IMR-90 (cell line): ENCODE measurements around the gene EFEMP1. TPM values are rescaled to one million over a fixed set of nuclear protein-coding genes. Genes with fewer than 3 reads are reported as not detected.

Source experiments
- ATAC-seq: fragments of 200-7000 bp; cut with Tn5 transposase; 2 replicates; pipeline ENCODE4 v1.9.1; 2020; ENCODE audit warnings: low read depth, mild to moderate bottlenecking, moderate library complexity
- BruUV-seq: library from RNA; stranded (reverse); fragments of 400-500 nt; replicated peaks from 2 replicates; lab custom pipeline; 2021; lab: Mats Ljungman, UMichigan
- CTCF ChIA-PET: fragments of 300-600 bp; formaldehyde crosslinking; extraction: SDS; loops from one replicate; lab custom pipeline; 2021; ENCODE audit warnings: antibody characterized with exemption; lab: Yijun Ruan, JAX
- POLR2A ChIA-PET: fragments of 300-600 bp; sonication (Branson Sonifier 250); formaldehyde crosslinking; loops from one replicate; lab custom pipeline; 2022; ENCODE audit warnings: antibody characterized with exemption; ENCODE audit not compliant: unreplicated experiment; lab: Charles Lee
- DNase-seq: peaks from one replicate; pipeline ENCODE4 v3.0.0; 2013
- H2AFZ ChIP-seq: replicated peaks from 2 replicates; pipeline ENCODE3; 2013; ENCODE audit warnings: low read length, mild to moderate bottlenecking; ENCODE audit not compliant: poor library complexity
- H2AK5ac ChIP-seq: 2 replicates; pipeline ENCODE4 v1.6.1; 2013; ENCODE audit warnings: low read depth, low read length, inconsistent platforms
- H2AK9ac ChIP-seq: replicated peaks from 2 replicates; pipeline ENCODE3; 2013; ENCODE audit warnings: mild to moderate bottlenecking, low read depth, low read length, moderate library complexity; ENCODE audit not compliant: poor library complexity
- H2BK120ac ChIP-seq: 2 replicates; pipeline ENCODE4 v1.6.1; 2013; ENCODE audit warnings: low read depth, low read length, inconsistent platforms
- H2BK15ac ChIP-seq: 3 replicates; pipeline ENCODE4 v1.6.1; 2013; ENCODE audit warnings: low read depth, low read length, inconsistent platforms
- H2BK20ac ChIP-seq: 2 replicates; pipeline ENCODE4 v1.6.1; 2013; ENCODE audit warnings: low read depth, mild to moderate bottlenecking, inconsistent platforms, low read length, moderate library complexity
- H2BK5ac ChIP-seq: 2 replicates; pipeline ENCODE4 v1.6.1; 2013; ENCODE audit warnings: mild to moderate bottlenecking, low read depth, low read length, inconsistent platforms; ENCODE audit not compliant: poor library complexity, severe bottlenecking
- H3K14ac ChIP-seq: replicated peaks from 2 replicates; pipeline ENCODE4 v1.6.1; 2013; ENCODE audit warnings: low read depth, low read length, inconsistent platforms
- H3K18ac ChIP-seq: 2 replicates; pipeline ENCODE4 v1.6.1; 2013; ENCODE audit warnings: low read depth, low read length, control low read depth
- H3K23ac ChIP-seq: 2 replicates; pipeline ENCODE4 v1.6.1; 2013; ENCODE audit warnings: low read depth, low read length, inconsistent platforms
- H3K27ac ChIP-seq: 2 replicates; pipeline ENCODE4 v1.5.1; 2013; ENCODE audit warnings: mild to moderate bottlenecking, control low read depth, low read length; ENCODE audit not compliant: insufficient read depth
- H3K27me3 ChIP-seq: 2 replicates; pipeline ENCODE4 v1.6.1; 2013; ENCODE audit warnings: low read length; ENCODE audit not compliant: control insufficient read depth, insufficient read depth
- H3K36me3 ChIP-seq: 2 replicates; pipeline ENCODE4 v1.6.1; 2013; ENCODE audit warnings: low read length, mixed read lengths; ENCODE audit not compliant: control insufficient read depth, insufficient read depth
- H3K4ac ChIP-seq: 2 replicates; pipeline ENCODE4 v1.6.1; 2013; ENCODE audit warnings: low read depth, low read length, inconsistent platforms
- H3K4me1 ChIP-seq: 2 replicates; pipeline ENCODE4 v1.6.1; 2013; ENCODE audit warnings: low read length, mixed read lengths; ENCODE audit not compliant: control insufficient read depth, insufficient read depth
- H3K4me2 ChIP-seq: 2 replicates; pipeline ENCODE4 v1.6.1; 2013; ENCODE audit warnings: low read depth, mild to moderate bottlenecking, control low read depth, low read length, moderate library complexity
- H3K4me3 ChIP-seq: 2 replicates; pipeline ENCODE4 v1.5.1; 2013; ENCODE audit warnings: low read depth, mild to moderate bottlenecking, control low read depth, low read length, moderate library complexity; ENCODE audit not compliant: insufficient read depth
- H3K56ac ChIP-seq: 2 replicates; pipeline ENCODE4 v1.6.1; 2013; ENCODE audit warnings: low read length, inconsistent platforms; ENCODE audit not compliant: insufficient read depth; ENCODE audit errors: extremely low read depth
- H3K79me1 ChIP-seq, 2 experiments: 2 replicates each; pipeline ENCODE4 v1.6.1; 2013; ENCODE audit warnings: low read length in 2 of 2, inconsistent platforms in 1 of 2, low read depth in 1 of 2
- H3K9ac ChIP-seq: 2 replicates; pipeline ENCODE4 v1.6.1; 2013; ENCODE audit warnings: low read depth, low read length, control low read depth
- H3K9me1 ChIP-seq: 2 replicates; pipeline ENCODE4 v1.6.1; 2013; ENCODE audit warnings: low read length, inconsistent platforms; ENCODE audit not compliant: insufficient read depth
- H3K9me3 ChIP-seq: 2 replicates; pipeline ENCODE4 v1.6.1; 2013; ENCODE audit warnings: low read length; ENCODE audit not compliant: control insufficient read depth, insufficient read depth
- H4K20me1 ChIP-seq: 2 replicates; pipeline ENCODE4 v1.6.1; 2013; ENCODE audit warnings: low read length, inconsistent platforms; ENCODE audit not compliant: insufficient read depth
- H4K5ac ChIP-seq: 2 replicates; pipeline ENCODE4 v1.6.1; 2013; ENCODE audit warnings: mild to moderate bottlenecking, low read depth, low read length, control low read depth
- H4K8ac ChIP-seq, 2 experiments: 2 replicates each; pipeline ENCODE4 v1.6.1; 2013; ENCODE audit warnings: low read depth in 2 of 2, low read length in 2 of 2, control low read depth in 1 of 2, inconsistent platforms in 1 of 2
- H4K91ac ChIP-seq: 2 replicates; pipeline ENCODE4 v1.6.1; 2013; ENCODE audit warnings: low read depth, low read length, inconsistent platforms; ENCODE audit not compliant: insufficient read depth
- BHLHE40 ChIP-seq: fragments of 150-350 bp; IDR thresholded peaks from 2 replicates; pipeline ENCODE4 v1.6.1; 2016; ENCODE audit warnings: mild to moderate bottlenecking, low read depth, low read length
- CHD1 ChIP-seq: IDR thresholded peaks from 2 replicates; pipeline ENCODE4 v1.6.1; 2012; ENCODE audit warnings: low read depth, low read length, improper control_type of control experiment
- CTCF ChIP-seq: conservative IDR thresholded peaks from 2 replicates; pipeline ENCODE4 v1.5.1; 2012; ENCODE audit warnings: mild to moderate bottlenecking, low read depth, low read length, improper control_type of control experiment
- ELK1 ChIP-seq: fragments of 150-350 bp; IDR thresholded peaks from 2 replicates; pipeline ENCODE4 v1.6.1; 2016; ENCODE audit warnings: low read depth, mild to moderate bottlenecking, low read length, moderate library complexity, borderline replicate concordance
- FOS ChIP-seq: fragments of 150-350 bp; IDR thresholded peaks from 2 replicates; pipeline ENCODE4 v1.6.1; 2016; ENCODE audit warnings: low read depth, low read length
- MAFK ChIP-seq: IDR thresholded peaks from 2 replicates; pipeline ENCODE4 v1.6.1; 2012; ENCODE audit warnings: low read depth, low read length, improper control_type of control experiment
- MAZ ChIP-seq: IDR thresholded peaks from 2 replicates; pipeline ENCODE4 v1.6.1; 2012; ENCODE audit warnings: low read depth, mild to moderate bottlenecking, low read length, improper control_type of control experiment, moderate library complexity, borderline replicate concordance
- MXI1 ChIP-seq: IDR thresholded peaks from 2 replicates; pipeline ENCODE4 v1.6.1; 2012; ENCODE audit warnings: low read depth, mild to moderate bottlenecking, low read length, moderate library complexity, borderline replicate concordance
- NFE2L2 ChIP-seq: fragments of 150-350 bp; IDR thresholded peaks from 2 replicates; pipeline ENCODE4 v1.6.1; 2016; ENCODE audit warnings: low read depth, mild to moderate bottlenecking, low read length
- POLR2A ChIP-seq: IDR thresholded peaks from 2 replicates; pipeline ENCODE4 v1.6.1; 2012; ENCODE audit warnings: mild to moderate bottlenecking, low read depth, low read length
- RAD21 ChIP-seq: IDR thresholded peaks from 2 replicates; pipeline ENCODE4 v1.6.1; 2012; ENCODE audit warnings: low read length, improper control_type of control experiment
- USF2 ChIP-seq: fragments of 150-350 bp; IDR thresholded peaks from 2 replicates; pipeline ENCODE4 v1.6.1; 2017; ENCODE audit warnings: mild to moderate bottlenecking, antibody characterized with exemption, low read length, low read depth
- WGBS, 2 experiments: methylation state at CpG; one replicate each; pipeline versions ENCODE4 v1.1.5 to v1.1.7; 2013; ENCODE audit warnings: missing lambda C conversion rate in 2 of 2; ENCODE audit not compliant: insufficient read length in 1 of 2; ENCODE audit errors: extremely low coverage in 2 of 2; 5-methylcytosine and 5-hydroxymethylcytosine counted together
- dilution Hi-C: fragments of 300-500 bp; cut with HindIII; formaldehyde crosslinking; loops from one replicate; pipeline ENCODE4 v1.14.3; 2018; ENCODE audit warnings: low sequenced_read_pairs; ENCODE audit not compliant: unreplicated experiment
- in situ Hi-C: fragments of 300-500 bp; cut with MboI; formaldehyde crosslinking; loops from 3 replicates; pipeline ENCODE4 v1.14.3; 2019; ENCODE audit warnings: low sequenced_read_pairs, inconsistent platforms, mixed read lengths
- intact Hi-C: fragments of 100-400 bp; cut with micrococcal nuclease; formaldehyde crosslinking; loops from 2 replicates; pipeline ENCODE4 v1.10.0; 2022
- polyA plus RNA-seq, 3 experiments: library from polyadenylated mRNA; depleted of rRNA; stranded (reverse); fragments of >200 nt; gene quantifications; 2 replicates each; pipeline ENCODE4 v1.2.3, GENCODE V29; 2012; ENCODE audit warnings: low replicate concordance in 1 of 3
- total RNA-seq: library from RNA; depleted of rRNA; stranded (reverse); fragments of >200 nt; gene quantifications from 2 replicates; pipeline ENCODE4 v1.2.3, GENCODE V29; 2012

Gene EFEMP1
- total and polyA plus RNA-seq, 2 of the 4 experiments (the other 2 are of a cell fraction) = 214 to 219 TPM

GRCh38 chr2:55899881-55900280, 23.7 kb downstream of the EFEMP1 start:
- Histone ChIP-seq H3K4me2 (no peak overlapping the region), H4K91ac (no peak overlapping the region), H3K4ac (no peak overlapping the region), H2BK15ac (no peak overlapping the region), H2BK120ac (no peak overlapping the region), H3K4me1 (peaks cover 8% of the 10 kb centered on the region), H3K27me3 (no peaks in the 10 kb centered on the region), H3K18ac (no peak overlapping the region), H3K36me3 (peaks cover 22% of the 10 kb centered on the region), H2AFZ (no peak overlapping the region), H2BK5ac (no peak overlapping the region), H2BK20ac (no peak overlapping the region), H2AK9ac (no peak overlapping the region), H3K4me3 (no peak overlapping the region), H3K56ac (no peak overlapping the region), H3K14ac (no peak overlapping the region), H3K79me1 (peaks cover 6 to 16% of the 10 kb centered on the region in 2 experiments; a peak in 2 of 4 replicates), H4K8ac (0 out of 4 replicates have a peak overlapping the region, but pooled peaks of 1 of the 2 experiments have one; percentile 24), H3K23ac (no peak overlapping the region), H3K9me1 (peaks cover 7% of the 10 kb centered on the region; the same call in 1 of the 2 replicates), H3K9ac (no peak overlapping the region), H2AK5ac (no peak overlapping the region), H3K9me3 (peaks cover 3% of the 10 kb centered on the region; the same call in 1 of the 2 replicates), H3K27ac (no peak overlapping the region), H4K20me1 (no peaks in the 10 kb centered on the region), H4K5ac (no peak overlapping the region)
- TF ChIP-seq USF2 (no peak), MXI1 (no peak), MAZ (no peak), FOS (no peak), RAD21 (no peak), CTCF (no peak), ELK1 (no peak), CHD1 (no peak), NFE2L2 (no peak), BHLHE40 (no peak), MAFK (no peak), POLR2A (no peak)
- ChIA-PET POLR2A (no interaction called here), CTCF (no interaction called here)
- no TSS peak for BruUV-seq
- dilution Hi-C loops = no loop called here
- intact Hi-C loops = loop anchor here (2.0 kb wide), 1 partner anchor 17 kb away; no protein-coding TSS in a partner anchor
- WGBS, 2 experiments = no CpG with 5 or more reads among the region's 2 CpGs
- peak; percentile 73 for DNase-seq
- peak; percentile 21; the same call in 1 of the 2 replicates for ATAC-seq
- in situ Hi-C loops = no loop called here
